ENCODE data around the gene FIP1L1.
"Not testable (repeated sequence)": the region's sequence is repeated elsewhere in the genome, so short reads cannot be mapped to it uniquely, and the experiment has no call there.

FIP1L1 gene

GRCh38 chr4:53377319-53378170 is at the start of gene FIP1L1:
Gene FIP1L1, plus strand, starts transcription at chr4:53377641. Its CDS starts 198 bp downstream, at chr4:53377839.
- peak; percentile 86 for DNase-seq

- DNase-seq: not testable (repeated sequence)
Observed at GRCh38 chr4:53334916-53335315, 42.5 kb upstream of the FIP1L1 start.

GRCh38 chr4:53340145-53340544 is 37.3 kb upstream of the FIP1L1 start:
- DNase-seq: not testable (repeated sequence)

GRCh38 chr4:53346392-53346791 is 31.0 kb upstream of the FIP1L1 start:
- not testable (repeated sequence) for DNase-seq

- DNase-seq: no peak
Observed at GRCh38 chr4:53346920-53347852, 30.3 kb upstream of the FIP1L1 start.

GRCh38 chr4:53348046-53348445 is 29.4 kb upstream of the FIP1L1 start:
- DNase-seq: no peak

GRCh38 chr4:53349091-53349491 is 28.4 kb upstream of the FIP1L1 start:
- DNase-seq: no peak

- no peak for DNase-seq
Observed at GRCh38 chr4:53354012-53354722, 23.3 kb upstream of the FIP1L1 start.

GRCh38 chr4:53355930-53356521 is 21.4 kb upstream of the FIP1L1 start:
- DNase-seq: no peak

- DNase-seq: no peak
Observed at GRCh38 chr4:53361451-53361850, 16.0 kb upstream of the FIP1L1 start.

- no peak for DNase-seq
Observed at GRCh38 chr4:53362093-53362492, 15.3 kb upstream of the FIP1L1 start.

GRCh38 chr4:53364624-53365023 is 12.8 kb upstream of the FIP1L1 start:
- no peak for DNase-seq

- DNase-seq: no peak
Observed at GRCh38 chr4:53365121-53365485, 12.3 kb upstream of the FIP1L1 start.

GRCh38 chr4:53365486-53366300 is 11.7 kb upstream of the FIP1L1 start, which contains the start of gene SCFD2:
Gene SCFD2, minus strand, starts transcription at chr4:53366061.
- peak; percentile 91 for DNase-seq

- no peak for DNase-seq
Observed at GRCh38 chr4:53366301-53366716, 11.1 kb upstream of the FIP1L1 start.

- no peak for DNase-seq
Observed at GRCh38 chr4:53367721-53368120, 9.7 kb upstream of the FIP1L1 start.

- DNase-seq: no peak
Observed at GRCh38 chr4:53371049-53371448, 6.4 kb upstream of the FIP1L1 start.

GRCh38 chr4:53371843-53372521 is 5.5 kb upstream of the FIP1L1 start:
- no peak for DNase-seq

- no peak for DNase-seq
Observed at GRCh38 chr4:53374777-53375258, 2.6 kb upstream of the FIP1L1 start.

GRCh38 chr4:53376900-53377299 is 541 bp upstream of the FIP1L1 start:
- no peak for DNase-seq

- DNase-seq: no peak
Observed at GRCh38 chr4:53378171-53378482, 686 bp downstream of the FIP1L1 start.
